Fibroblast of lung (primary cell): ENCODE measurements around the gene SYT8.

ENCODE experiments used
- EZH2 ChIP-seq: IDR thresholded peaks from 2 replicates; pipeline ENCODE4 v1.5.1; 2012; ENCODE audit warnings: low read length, control low read depth, mild to moderate bottlenecking; ENCODE audit errors: missing control alignments
- TF ChIP-seq, protein P1 (sequence below), 2 donors: IDR thresholded peaks in 1 of 2; conservative IDR thresholded peaks in 1 of 2; 1 replicate in 1 of 2; 2 replicates in 1 of 2; pipeline ENCODE4 v1.5.1; 2011 to 2012; ENCODE audit warnings: low read length in 2 of 2, control low read depth in 1 of 2, inconsistent platforms in 1 of 2, low read depth in 1 of 2, mild to moderate bottlenecking in 1 of 2

DNA sequence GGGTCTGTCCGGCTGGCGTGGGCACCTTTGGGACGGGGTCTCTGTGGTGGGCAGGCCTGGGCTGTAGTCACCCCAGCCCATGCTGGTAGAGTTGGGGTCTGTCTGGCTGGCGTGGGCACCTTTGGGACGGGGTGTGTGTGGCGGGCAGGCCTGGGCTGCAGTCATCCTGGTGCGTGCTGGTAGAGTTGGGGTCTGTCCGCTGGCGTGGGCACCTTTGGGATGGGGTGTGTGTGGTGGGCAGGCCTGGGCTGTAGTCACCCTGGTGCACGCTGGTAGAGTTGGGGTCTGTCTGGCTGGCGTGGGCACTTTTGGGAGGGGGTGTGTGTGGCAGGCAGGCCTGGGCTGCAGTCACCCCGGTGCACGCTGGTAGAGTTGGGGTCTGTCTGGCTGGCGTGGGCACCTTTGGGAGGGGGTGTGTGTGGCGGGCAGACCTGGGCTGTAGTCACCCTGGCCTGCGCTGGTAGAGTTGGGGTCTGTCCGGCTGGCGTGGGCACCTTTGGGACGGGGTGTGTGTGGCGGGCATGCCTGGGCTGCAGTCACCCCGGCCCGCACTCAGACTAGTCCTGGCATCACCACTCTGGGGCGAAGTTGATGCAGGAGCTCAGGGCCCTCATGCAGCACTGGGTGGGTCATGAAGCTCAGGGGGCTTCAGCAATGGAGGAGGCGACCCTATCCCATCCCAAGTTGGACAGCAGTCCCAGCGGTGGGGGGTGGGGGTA is 37.6 kb downstream of the SYT8 start:
- TF ChIP-seq EZH2, result no peak
- TF ChIP-seq, protein P1, sequence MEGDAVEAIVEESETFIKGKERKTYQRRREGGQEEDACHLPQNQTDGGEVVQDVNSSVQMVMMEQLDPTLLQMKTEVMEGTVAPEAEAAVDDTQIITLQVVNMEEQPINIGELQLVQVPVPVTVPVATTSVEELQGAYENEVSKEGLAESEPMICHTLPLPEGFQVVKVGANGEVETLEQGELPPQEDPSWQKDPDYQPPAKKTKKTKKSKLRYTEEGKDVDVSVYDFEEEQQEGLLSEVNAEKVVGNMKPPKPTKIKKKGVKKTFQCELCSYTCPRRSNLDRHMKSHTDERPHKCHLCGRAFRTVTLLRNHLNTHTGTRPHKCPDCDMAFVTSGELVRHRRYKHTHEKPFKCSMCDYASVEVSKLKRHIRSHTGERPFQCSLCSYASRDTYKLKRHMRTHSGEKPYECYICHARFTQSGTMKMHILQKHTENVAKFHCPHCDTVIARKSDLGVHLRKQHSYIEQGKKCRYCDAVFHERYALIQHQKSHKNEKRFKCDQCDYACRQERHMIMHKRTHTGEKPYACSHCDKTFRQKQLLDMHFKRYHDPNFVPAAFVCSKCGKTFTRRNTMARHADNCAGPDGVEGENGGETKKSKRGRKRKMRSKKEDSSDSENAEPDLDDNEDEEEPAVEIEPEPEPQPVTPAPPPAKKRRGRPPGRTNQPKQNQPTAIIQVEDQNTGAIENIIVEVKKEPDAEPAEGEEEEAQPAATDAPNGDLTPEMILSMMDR (conservative IDR thresholded peaks at IDR 0.05 in 1 of 2, IDR thresholded peaks at IDR 0.05 in 1 of 2; ENCODE audit: low read depth in 1 of 2, low read length in 2 of 2), result no peak
